Measurements from ENCODE around the gene F8. TPM values are rescaled to one million over a fixed set of nuclear protein-coding genes. Genes with fewer than 3 reads are reported as not detected.
"Not testable (repeated sequence)": the region's sequence is repeated elsewhere in the genome, so short reads cannot be mapped to it uniquely, and the experiment has no call there.

F8 gene
- total RNA-seq, 1 donor from 2014 or later = 1.8 TPM

DNA sequence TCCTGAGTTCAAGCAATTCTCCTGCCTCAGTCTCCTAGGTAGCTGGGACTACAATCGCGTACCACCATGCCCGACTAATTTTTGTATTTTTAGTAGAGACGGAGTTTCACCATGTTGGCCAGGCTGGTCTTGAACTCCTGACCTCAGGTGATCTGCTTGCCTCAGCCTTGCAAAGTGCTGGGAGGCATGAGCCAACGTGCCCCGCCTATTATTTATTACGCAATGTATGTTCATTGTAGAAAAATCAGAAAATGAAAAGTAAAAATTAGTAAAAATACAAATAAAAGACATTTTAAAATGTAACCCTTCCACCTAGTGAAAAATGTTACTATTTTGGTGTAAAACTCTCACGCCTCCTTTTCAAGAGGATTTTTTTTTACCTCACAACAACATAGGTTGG, 122.2 kb downstream of the F8 start:
- no peak overlapping the region for H3K27ac Mint-ChIP-seq (ENCODE audit: unreplicated experiment)
- DNase-seq = no peak
- H3K9me3 Mint-ChIP-seq (ENCODE audit: unreplicated experiment) = no peaks in the 10 kb centered on the region
- H3K36me3 Mint-ChIP-seq (ENCODE audit: unreplicated experiment) = no peaks in the 10 kb centered on the region
- H3K27me3 Mint-ChIP-seq (ENCODE audit: unreplicated experiment) = no peaks in the 10 kb centered on the region
- TF ChIP-seq, protein P1, sequence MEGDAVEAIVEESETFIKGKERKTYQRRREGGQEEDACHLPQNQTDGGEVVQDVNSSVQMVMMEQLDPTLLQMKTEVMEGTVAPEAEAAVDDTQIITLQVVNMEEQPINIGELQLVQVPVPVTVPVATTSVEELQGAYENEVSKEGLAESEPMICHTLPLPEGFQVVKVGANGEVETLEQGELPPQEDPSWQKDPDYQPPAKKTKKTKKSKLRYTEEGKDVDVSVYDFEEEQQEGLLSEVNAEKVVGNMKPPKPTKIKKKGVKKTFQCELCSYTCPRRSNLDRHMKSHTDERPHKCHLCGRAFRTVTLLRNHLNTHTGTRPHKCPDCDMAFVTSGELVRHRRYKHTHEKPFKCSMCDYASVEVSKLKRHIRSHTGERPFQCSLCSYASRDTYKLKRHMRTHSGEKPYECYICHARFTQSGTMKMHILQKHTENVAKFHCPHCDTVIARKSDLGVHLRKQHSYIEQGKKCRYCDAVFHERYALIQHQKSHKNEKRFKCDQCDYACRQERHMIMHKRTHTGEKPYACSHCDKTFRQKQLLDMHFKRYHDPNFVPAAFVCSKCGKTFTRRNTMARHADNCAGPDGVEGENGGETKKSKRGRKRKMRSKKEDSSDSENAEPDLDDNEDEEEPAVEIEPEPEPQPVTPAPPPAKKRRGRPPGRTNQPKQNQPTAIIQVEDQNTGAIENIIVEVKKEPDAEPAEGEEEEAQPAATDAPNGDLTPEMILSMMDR (IDR thresholded peaks at IDR 0.05; ENCODE audit: partially characterized antibody, unreplicated experiment) = no peak
- no peaks in the 10 kb centered on the region for H3K4me1 Mint-ChIP-seq (ENCODE audit: low read depth, unreplicated experiment)
- H3K4me3 Mint-ChIP-seq (ENCODE audit: unreplicated experiment) = no peak overlapping the region

GRCh38 chrX:154892296-154892695, 130.2 kb downstream of the F8 start:
- Mint-ChIP-seq H3K9me3 (ENCODE audit: unreplicated experiment) (no peaks in the 10 kb centered on the region), H3K27me3 (ENCODE audit: unreplicated experiment) (no peaks in the 10 kb centered on the region), H3K4me3 (ENCODE audit: unreplicated experiment) (no peak overlapping the region), H3K27ac (ENCODE audit: unreplicated experiment) (no peak overlapping the region), H3K4me1 (ENCODE audit: low read depth, unreplicated experiment) (no peaks in the 10 kb centered on the region), H3K36me3 (ENCODE audit: unreplicated experiment) (no peaks in the 10 kb centered on the region)
- TF ChIP-seq, protein P1 (IDR thresholded peaks at IDR 0.05; ENCODE audit: partially characterized antibody, unreplicated experiment) = no peak
- DNase-seq = no peak

DNA sequence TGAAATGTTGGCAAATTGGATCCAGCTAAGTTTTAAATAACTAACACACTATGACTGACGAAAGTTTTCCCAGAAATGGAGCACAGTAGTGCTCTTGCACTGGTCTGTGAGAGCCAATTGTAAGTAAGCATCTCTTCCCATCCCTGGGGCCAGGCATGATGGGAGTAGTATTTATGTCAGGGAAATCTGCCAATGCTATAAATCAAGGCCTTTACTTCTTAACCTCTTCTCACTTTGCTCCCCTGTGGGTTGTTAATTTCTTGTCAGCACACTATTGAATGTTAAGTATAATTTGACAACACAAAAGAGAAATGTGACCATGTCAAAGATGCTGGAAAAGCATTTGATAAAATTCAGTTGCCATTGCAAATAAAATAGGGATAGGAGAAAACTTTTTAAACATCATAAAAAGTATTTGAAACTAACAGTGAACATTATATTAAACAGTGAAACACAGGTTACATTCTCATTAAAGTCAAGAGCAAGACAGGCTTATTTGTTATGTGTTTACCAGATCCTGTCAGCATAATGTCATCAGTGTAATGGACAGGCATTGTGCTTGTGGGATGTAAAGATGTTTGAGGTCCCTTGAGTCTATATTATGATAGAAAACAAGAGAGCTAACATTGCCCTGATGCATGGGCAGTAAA, 131.4 kb downstream of the F8 start:
- Mint-ChIP-seq H3K4me3 (ENCODE audit: unreplicated experiment) (no peak overlapping the region), H3K36me3 (ENCODE audit: unreplicated experiment) (no peaks in the 10 kb centered on the region), H3K27me3 (ENCODE audit: unreplicated experiment) (no peaks in the 10 kb centered on the region), H3K9me3 (ENCODE audit: unreplicated experiment) (no peaks in the 10 kb centered on the region), H3K4me1 (ENCODE audit: low read depth, unreplicated experiment) (no peaks in the 10 kb centered on the region), H3K27ac (ENCODE audit: unreplicated experiment) (no peak overlapping the region)
- no peak for DNase-seq
- TF ChIP-seq, protein P1 (IDR thresholded peaks at IDR 0.05; ENCODE audit: partially characterized antibody, unreplicated experiment) = no peak

GRCh38 chrX:154886789-154887221, 135.7 kb downstream of the F8 start:
- not testable (repeated sequence) for H3K36me3 Mint-ChIP-seq (ENCODE audit: unreplicated experiment); H3K4me3 Mint-ChIP-seq (ENCODE audit: unreplicated experiment); H3K27me3 Mint-ChIP-seq (ENCODE audit: unreplicated experiment); H3K4me1 Mint-ChIP-seq (ENCODE audit: low read depth, unreplicated experiment); H3K27ac Mint-ChIP-seq (ENCODE audit: unreplicated experiment); H3K9me3 Mint-ChIP-seq (ENCODE audit: unreplicated experiment); DNase-seq

- H3K36me3 Mint-ChIP-seq (ENCODE audit: unreplicated experiment); H3K4me1 Mint-ChIP-seq (ENCODE audit: low read depth, unreplicated experiment); H3K4me3 Mint-ChIP-seq (ENCODE audit: unreplicated experiment); H3K27me3 Mint-ChIP-seq (ENCODE audit: unreplicated experiment); H3K27ac Mint-ChIP-seq (ENCODE audit: unreplicated experiment); H3K9me3 Mint-ChIP-seq (ENCODE audit: unreplicated experiment): not testable (repeated sequence)
- DNase-seq = peak; percentile 56
These were observed 136.3 kb downstream of the F8 start, which contains the start of gene F8A1 for GRCh38 chrX:154886069-154886788. F8A1 (plus strand) TSS chrX:154886355; CDS start chrX:154886375, 20 bp downstream.

- H3K27ac Mint-ChIP-seq (ENCODE audit: unreplicated experiment); H3K4me3 Mint-ChIP-seq (ENCODE audit: unreplicated experiment); H3K4me1 Mint-ChIP-seq (ENCODE audit: low read depth, unreplicated experiment); DNase-seq; H3K36me3 Mint-ChIP-seq (ENCODE audit: unreplicated experiment); H3K9me3 Mint-ChIP-seq (ENCODE audit: unreplicated experiment); H3K27me3 Mint-ChIP-seq (ENCODE audit: unreplicated experiment): not testable (repeated sequence)
These were observed 137.0 kb downstream of the F8 start for GRCh38 chrX:154885549-154885948.

DNA sequence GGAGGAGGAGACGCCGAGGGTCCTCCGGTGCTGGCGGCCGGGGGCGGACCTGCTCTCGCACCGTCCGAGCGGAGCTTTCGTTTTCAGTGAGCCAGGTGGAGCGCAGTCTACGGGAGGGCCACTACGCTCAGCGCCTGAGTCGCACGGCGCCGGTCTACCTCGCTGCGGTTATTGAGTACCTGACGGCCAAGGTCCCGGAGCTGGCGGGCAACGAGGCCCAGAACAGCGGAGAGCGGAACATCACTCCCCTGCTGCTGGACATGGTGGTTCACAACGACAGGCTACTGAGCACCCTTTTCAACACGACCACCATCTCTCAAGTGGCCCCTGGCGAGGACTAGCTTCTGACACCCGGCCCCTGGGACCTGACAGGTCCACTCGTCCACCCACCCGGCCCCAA, 137.5 kb downstream of the F8 start:
- not testable (repeated sequence) for H3K9me3 Mint-ChIP-seq (ENCODE audit: unreplicated experiment); H3K27ac Mint-ChIP-seq (ENCODE audit: unreplicated experiment); H3K27me3 Mint-ChIP-seq (ENCODE audit: unreplicated experiment); H3K4me3 Mint-ChIP-seq (ENCODE audit: unreplicated experiment); H3K4me1 Mint-ChIP-seq (ENCODE audit: low read depth, unreplicated experiment); H3K36me3 Mint-ChIP-seq (ENCODE audit: unreplicated experiment); DNase-seq

GRCh38 chrX:154884069-154884468, 138.5 kb downstream of the F8 start:
- not testable (repeated sequence) for H3K27ac Mint-ChIP-seq (ENCODE audit: unreplicated experiment); H3K4me3 Mint-ChIP-seq (ENCODE audit: unreplicated experiment); DNase-seq; H3K27me3 Mint-ChIP-seq (ENCODE audit: unreplicated experiment); H3K4me1 Mint-ChIP-seq (ENCODE audit: low read depth, unreplicated experiment); H3K9me3 Mint-ChIP-seq (ENCODE audit: unreplicated experiment); H3K36me3 Mint-ChIP-seq (ENCODE audit: unreplicated experiment)

Measured in glutamatergic neuron (in vitro differentiated cells).